Panc1 (cell line): ENCODE data around the gene OTULINL.

ENCODE experiments used
- CTCF ChIP-seq: fragments of 450-650 bp; IDR thresholded peaks from 2 replicates; pipeline ENCODE4 v1.5.1; 2017; ENCODE audit warnings: mild to moderate bottlenecking
- POLR2AphosphoS5 ChIP-seq: IDR thresholded peaks from 2 replicates; pipeline ENCODE4 v1.6.1; 2012; ENCODE audit warnings: mild to moderate bottlenecking, low read depth, low read length, moderate library complexity
- SIN3A ChIP-seq: IDR thresholded peaks from 2 replicates; pipeline ENCODE4 v1.6.1; 2012; ENCODE audit warnings: low read depth, mild to moderate bottlenecking, low read length, moderate library complexity, borderline replicate concordance; ENCODE audit not compliant: insufficient read depth

- TF ChIP-seq CTCF (no peak), SIN3A (no peak), POLR2AphosphoS5 (no peak)
These were observed 2.3 kb upstream of the OTULINL start for GRCh38 chr5:14579246-14579645.
